ENCODE results near the gene DSCAM.

Gene DSCAM

DNA sequence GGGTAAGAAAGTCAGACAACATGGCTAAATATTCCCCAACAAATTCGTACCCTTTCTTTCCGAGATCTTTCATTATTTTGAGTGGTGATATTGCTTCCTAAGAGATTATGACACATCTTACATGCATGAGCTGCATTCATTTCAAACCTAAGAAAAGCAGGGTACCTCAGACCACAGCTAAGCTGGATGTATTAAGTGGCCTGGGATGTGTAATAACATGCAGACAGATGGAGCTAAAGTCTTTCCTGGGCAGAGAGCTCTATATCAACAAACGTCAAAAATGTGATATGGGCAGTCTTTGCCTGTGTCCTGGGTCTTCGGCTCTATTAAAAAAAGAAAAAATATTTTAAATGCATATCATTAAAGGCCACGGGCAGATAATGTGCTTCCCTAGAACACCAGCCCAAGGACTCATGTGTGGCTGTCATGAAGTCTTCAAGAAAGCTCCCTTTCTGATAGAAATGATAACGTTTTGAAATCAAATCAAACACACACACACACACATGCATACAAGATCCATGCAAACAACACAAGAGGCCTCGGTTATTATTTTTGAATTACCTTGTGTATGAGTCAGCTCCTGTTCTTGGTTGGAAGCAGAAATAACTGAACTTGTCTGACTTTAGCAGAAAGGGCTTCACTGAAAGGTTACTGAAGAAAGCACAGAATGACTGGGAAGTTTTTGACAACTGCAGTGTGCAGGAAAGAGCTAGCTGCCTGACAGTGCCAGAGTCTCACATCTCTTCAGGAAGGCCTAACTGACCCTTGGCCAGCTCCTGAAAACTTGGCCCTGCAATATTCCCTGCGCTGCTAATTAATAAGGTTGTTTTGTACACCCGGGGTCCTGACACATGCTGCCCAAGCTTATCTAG, 231.2 kb downstream of the DSCAM start:
- Histone ChIP-seq H4K20me1 (ENCODE audit: insufficient read depth, low read length) (no peaks in the 10 kb centered on the region), H3K4me1 (ENCODE audit: insufficient read depth, low read length, severe bottlenecking) (no peaks in the 10 kb centered on the region), H2AFZ (ENCODE audit: low read length) (no peak overlapping the region), H3K4me2 (ENCODE audit: low read length) (no peak overlapping the region), H3K9ac (ENCODE audit: low read length) (no peak overlapping the region), H3K36me3 (ENCODE audit: insufficient read depth, low read length) (no peaks in the 10 kb centered on the region), H3K4me3 (ENCODE audit: low read depth, low read length, poor library complexity, severe bottlenecking) (no peak overlapping the region), H3K27me3 (ENCODE audit: insufficient read depth, low read length) (no peaks in the 10 kb centered on the region), H3K27ac (ENCODE audit: low read depth, low read length, poor library complexity, severe bottlenecking) (no peak overlapping the region), H3K79me2 (ENCODE audit: insufficient read depth, low read length) (no peaks in the 10 kb centered on the region), H3F3A (ENCODE audit: insufficient read depth, low read length) (no peaks in the 10 kb centered on the region), H3K9me2 (ENCODE audit: low read depth, low read length) (no peaks in the 10 kb centered on the region), H3K9me3 (ENCODE audit: low read length) (no peaks in the 10 kb centered on the region)
- no peak for TF ChIP-seq EZH2 (IDR thresholded peaks at IDR 0.05; ENCODE audit: borderline replicate concordance, low read length)
- TF ChIP-seq, protein P1, sequence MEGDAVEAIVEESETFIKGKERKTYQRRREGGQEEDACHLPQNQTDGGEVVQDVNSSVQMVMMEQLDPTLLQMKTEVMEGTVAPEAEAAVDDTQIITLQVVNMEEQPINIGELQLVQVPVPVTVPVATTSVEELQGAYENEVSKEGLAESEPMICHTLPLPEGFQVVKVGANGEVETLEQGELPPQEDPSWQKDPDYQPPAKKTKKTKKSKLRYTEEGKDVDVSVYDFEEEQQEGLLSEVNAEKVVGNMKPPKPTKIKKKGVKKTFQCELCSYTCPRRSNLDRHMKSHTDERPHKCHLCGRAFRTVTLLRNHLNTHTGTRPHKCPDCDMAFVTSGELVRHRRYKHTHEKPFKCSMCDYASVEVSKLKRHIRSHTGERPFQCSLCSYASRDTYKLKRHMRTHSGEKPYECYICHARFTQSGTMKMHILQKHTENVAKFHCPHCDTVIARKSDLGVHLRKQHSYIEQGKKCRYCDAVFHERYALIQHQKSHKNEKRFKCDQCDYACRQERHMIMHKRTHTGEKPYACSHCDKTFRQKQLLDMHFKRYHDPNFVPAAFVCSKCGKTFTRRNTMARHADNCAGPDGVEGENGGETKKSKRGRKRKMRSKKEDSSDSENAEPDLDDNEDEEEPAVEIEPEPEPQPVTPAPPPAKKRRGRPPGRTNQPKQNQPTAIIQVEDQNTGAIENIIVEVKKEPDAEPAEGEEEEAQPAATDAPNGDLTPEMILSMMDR (IDR thresholded peaks at IDR 0.05; ENCODE audit: low read length), result no peak

DNA sequence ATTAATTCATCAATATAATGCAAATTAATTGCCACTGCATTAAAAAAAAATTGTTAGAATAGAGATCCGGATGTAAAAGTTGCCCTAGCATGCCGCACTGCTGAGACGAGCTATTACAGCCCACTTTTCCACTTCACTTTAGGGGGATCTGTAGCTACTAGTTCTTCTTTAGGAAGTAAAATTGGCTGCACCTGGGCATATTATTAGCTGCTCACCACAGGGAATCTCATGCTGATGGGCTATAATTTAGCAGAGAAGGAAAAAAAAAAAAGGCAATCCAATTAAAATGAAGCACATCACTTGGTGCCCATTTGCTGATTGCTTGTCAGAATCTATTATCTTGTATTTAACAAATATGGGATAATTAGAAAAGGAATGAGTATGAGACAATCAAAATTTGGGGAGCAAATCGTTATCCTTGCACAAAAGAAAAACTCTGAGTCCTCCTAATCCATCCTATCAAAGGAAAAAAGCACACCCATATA, 233.4 kb downstream of the DSCAM start:
- H3K9me3 ChIP-seq (ENCODE audit: low read length), result no peaks in the 10 kb centered on the region
- H3K4me3 ChIP-seq (ENCODE audit: low read depth, low read length, poor library complexity, severe bottlenecking), result no peak overlapping the region
- no peaks in the 10 kb centered on the region for H3K4me1 ChIP-seq (ENCODE audit: insufficient read depth, low read length, severe bottlenecking)

DNA sequence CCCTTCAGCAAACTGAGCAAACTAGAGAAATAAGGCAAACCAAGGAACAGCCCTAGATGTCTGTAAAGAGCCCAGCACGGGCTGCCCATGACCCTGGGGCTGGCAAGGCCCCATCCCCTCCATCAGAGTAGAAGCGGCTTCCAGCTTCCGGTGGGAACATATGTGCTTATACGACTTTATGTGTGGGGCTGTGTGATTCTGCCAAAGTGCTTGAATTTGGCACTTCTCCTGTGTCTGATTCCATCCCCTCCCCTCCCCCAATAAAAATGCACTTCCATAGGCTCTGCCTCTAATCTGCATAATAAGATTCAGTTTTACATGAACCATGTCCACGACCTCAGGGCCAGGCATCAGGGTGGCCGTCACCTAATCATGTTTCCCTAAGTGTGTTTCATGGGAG, 236.6 kb downstream of the DSCAM start:
- H3K9ac ChIP-seq (ENCODE audit: low read length), result no peak overlapping the region
- H3K9me2 ChIP-seq (ENCODE audit: low read depth, low read length), result no peaks in the 10 kb centered on the region
- no peaks in the 10 kb centered on the region for H3K79me2 ChIP-seq (ENCODE audit: insufficient read depth, low read length)
- no peak overlapping the region for H3K27ac ChIP-seq (ENCODE audit: low read depth, low read length, poor library complexity, severe bottlenecking)
- H4K20me1 ChIP-seq (ENCODE audit: insufficient read depth, low read length), result no peaks in the 10 kb centered on the region
- no peak overlapping the region for H3K4me2 ChIP-seq (ENCODE audit: low read length)
- TF ChIP-seq, protein P1 (IDR thresholded peaks at IDR 0.05; ENCODE audit: low read length), result no peak
- no peak for TF ChIP-seq EZH2 (IDR thresholded peaks at IDR 0.05; ENCODE audit: borderline replicate concordance, low read length)
- no peaks in the 10 kb centered on the region for H3K4me1 ChIP-seq (ENCODE audit: insufficient read depth, low read length, severe bottlenecking)
- no peaks in the 10 kb centered on the region for H3K9me3 ChIP-seq (ENCODE audit: low read length)
- no peaks in the 10 kb centered on the region for H3K27me3 ChIP-seq (ENCODE audit: insufficient read depth, low read length)
- no peaks in the 10 kb centered on the region for H3K36me3 ChIP-seq (ENCODE audit: insufficient read depth, low read length)
- H3K4me3 ChIP-seq (ENCODE audit: low read depth, low read length, poor library complexity, severe bottlenecking), result no peak overlapping the region
- H2AFZ ChIP-seq (ENCODE audit: low read length), result no peak overlapping the region
- no peaks in the 10 kb centered on the region for H3F3A ChIP-seq (ENCODE audit: insufficient read depth, low read length)

More for the DNA sequence above, 233.4 kb downstream of the DSCAM start:
- Histone ChIP-seq H2AFZ (ENCODE audit: low read length) (no peak overlapping the region), H3K4me2 (ENCODE audit: low read length) (no peak overlapping the region), H3K9ac (ENCODE audit: low read length) (no peak overlapping the region), H3K27ac (ENCODE audit: low read depth, low read length, poor library complexity, severe bottlenecking) (no peak overlapping the region), H3K79me2 (ENCODE audit: insufficient read depth, low read length) (no peaks in the 10 kb centered on the region), H3K9me2 (ENCODE audit: low read depth, low read length) (no peaks in the 10 kb centered on the region), H3K27me3 (ENCODE audit: insufficient read depth, low read length) (no peaks in the 10 kb centered on the region), H3K36me3 (ENCODE audit: insufficient read depth, low read length) (no peaks in the 10 kb centered on the region), H3F3A (ENCODE audit: insufficient read depth, low read length) (no peaks in the 10 kb centered on the region), H4K20me1 (ENCODE audit: insufficient read depth, low read length) (no peaks in the 10 kb centered on the region)
- TF ChIP-seq, protein P1 (IDR thresholded peaks at IDR 0.05; ENCODE audit: low read length), result no peak

All from OCI-LY1 (cell line).